Tibial nerve (tissue), 3 donors: Measurements from ENCODE around the gene MAST1.

Source experiments
- POLR2A ChIP-seq, 2 donors: fragments of 450-650 bp; IDR thresholded peaks; one replicate each; pipeline ENCODE4 v1.6.1; 2017; ENCODE audit warnings: antibody characterized with exemption in 2 of 2, mild to moderate bottlenecking in 2 of 2, moderate library complexity in 2 of 2
- TF ChIP-seq, protein P1 (sequence below), 5 experiments: fragments of 200-600 bp in 3 of 5; fragments of 450-650 bp in 2 of 5; sonication (generic) in 3 of 5; IDR thresholded peaks; one replicate each; pipeline ENCODE4 v1.5.1; 2016 to 2019; ENCODE audit warnings: antibody characterized with exemption in 5 of 5, mild to moderate bottlenecking in 3 of 5, moderate library complexity in 2 of 5

- TF ChIP-seq, protein P1, sequence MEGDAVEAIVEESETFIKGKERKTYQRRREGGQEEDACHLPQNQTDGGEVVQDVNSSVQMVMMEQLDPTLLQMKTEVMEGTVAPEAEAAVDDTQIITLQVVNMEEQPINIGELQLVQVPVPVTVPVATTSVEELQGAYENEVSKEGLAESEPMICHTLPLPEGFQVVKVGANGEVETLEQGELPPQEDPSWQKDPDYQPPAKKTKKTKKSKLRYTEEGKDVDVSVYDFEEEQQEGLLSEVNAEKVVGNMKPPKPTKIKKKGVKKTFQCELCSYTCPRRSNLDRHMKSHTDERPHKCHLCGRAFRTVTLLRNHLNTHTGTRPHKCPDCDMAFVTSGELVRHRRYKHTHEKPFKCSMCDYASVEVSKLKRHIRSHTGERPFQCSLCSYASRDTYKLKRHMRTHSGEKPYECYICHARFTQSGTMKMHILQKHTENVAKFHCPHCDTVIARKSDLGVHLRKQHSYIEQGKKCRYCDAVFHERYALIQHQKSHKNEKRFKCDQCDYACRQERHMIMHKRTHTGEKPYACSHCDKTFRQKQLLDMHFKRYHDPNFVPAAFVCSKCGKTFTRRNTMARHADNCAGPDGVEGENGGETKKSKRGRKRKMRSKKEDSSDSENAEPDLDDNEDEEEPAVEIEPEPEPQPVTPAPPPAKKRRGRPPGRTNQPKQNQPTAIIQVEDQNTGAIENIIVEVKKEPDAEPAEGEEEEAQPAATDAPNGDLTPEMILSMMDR (IDR thresholded peaks at IDR 0.05) = no peak
- no peak for TF ChIP-seq POLR2A (IDR thresholded peaks at IDR 0.05)
Observed at GRCh38 chr19:12789098-12789903, 49.0 kb upstream of the MAST1 start.
